Small intestine (tissue), 7 donors: ENCODE measurements around the gene CEP162. TPM values are rescaled to one million over a fixed set of nuclear protein-coding genes. Genes with fewer than 3 reads are reported as not detected.
"Not testable (repeated sequence)": the region's sequence is repeated elsewhere in the genome, so short reads cannot be mapped to it uniquely, and the experiment has no call there.

Experiments
- DNase-seq, 2 donors: peaks; one replicate each; pipeline versions ENCODE4 v3.0.0 to v3.0.0-alpha.2; 2013
- FAIRE-seq: peaks from 2 replicates; lab custom pipeline; 2012; peaks lifted over from hg19 to GRCh38; lab: Jason Lieb, UNC
- H3K27ac ChIP-seq, 3 donors: one replicate each; pipeline ENCODE4 v1.5.1; 2013; ENCODE audit warnings: low read length in 2 of 3, mild to moderate bottlenecking in 2 of 3, control low read depth in 1 of 3, inconsistent platforms in 1 of 3, low read depth in 1 of 3, moderate library complexity in 1 of 3
- H3K27me3 ChIP-seq, 3 donors: one replicate each; pipeline ENCODE4 v1.6.1; 2013; ENCODE audit warnings: low read length in 3 of 3, inconsistent platforms in 1 of 3; ENCODE audit not compliant: control insufficient read depth in 3 of 3, insufficient read depth in 3 of 3
- H3K36me3 ChIP-seq, 3 donors: one replicate each; pipeline ENCODE4 v1.6.1; 2013; ENCODE audit warnings: low read length in 3 of 3, inconsistent platforms in 1 of 3, low read depth in 1 of 3, mild to moderate bottlenecking in 1 of 3, moderate library complexity in 1 of 3; ENCODE audit not compliant: control insufficient read depth in 3 of 3, insufficient read depth in 2 of 3
- H3K4me1 ChIP-seq, 3 donors: one replicate each; pipeline ENCODE4 v1.6.1; 2013; ENCODE audit warnings: low read length in 2 of 3, inconsistent platforms in 1 of 3, low read depth in 1 of 3, mild to moderate bottlenecking in 1 of 3, moderate library complexity in 1 of 3; ENCODE audit not compliant: control insufficient read depth in 3 of 3, insufficient read depth in 2 of 3
- H3K4me3 ChIP-seq, 3 donors: one replicate each; pipeline ENCODE4 v1.5.1; 2013; ENCODE audit warnings: low read length in 3 of 3, control low read depth in 1 of 3, inconsistent platforms in 1 of 3, low read depth in 1 of 3, mild to moderate bottlenecking in 1 of 3, moderate library complexity in 1 of 3
- H3K9me3 ChIP-seq, 2 donors: one replicate each; pipeline ENCODE4 v1.6.1; 2013; ENCODE audit warnings: low read depth in 1 of 2, low read length in 1 of 2; ENCODE audit not compliant: control insufficient read depth in 2 of 2, insufficient read depth in 1 of 2
- WGBS, 3 donors: extraction: QIAGEN DNeasy Blood & Tissue Kit; methylation state at CpG; one replicate each; pipeline ENCODE4 v1.1.7; 2013; 5-methylcytosine and 5-hydroxymethylcytosine counted together
- polyA plus RNA-seq, 4 donors: library from polyadenylated mRNA; stranded (reverse) in 3 of 4; unstranded in 1 of 4; fragments of 200-250 nt in 3 of 4; fragments of 120-200 nt in 1 of 4; gene quantifications; one replicate each; pipeline versions ENCODE4 v1.2.1 to v1.2.3, GENCODE V29; 2013
- donor health status: healthy with polysubstance abuse.
- donor health status: control.
- donor health status: control.
- donor health status: Bipolar disorder and iron deficiency.
- donor health status: healthy.

CEP162 gene
- polyA plus RNA-seq, 4 donors, result 2.4 to 10.8 (median 3.3) TPM

DNA sequence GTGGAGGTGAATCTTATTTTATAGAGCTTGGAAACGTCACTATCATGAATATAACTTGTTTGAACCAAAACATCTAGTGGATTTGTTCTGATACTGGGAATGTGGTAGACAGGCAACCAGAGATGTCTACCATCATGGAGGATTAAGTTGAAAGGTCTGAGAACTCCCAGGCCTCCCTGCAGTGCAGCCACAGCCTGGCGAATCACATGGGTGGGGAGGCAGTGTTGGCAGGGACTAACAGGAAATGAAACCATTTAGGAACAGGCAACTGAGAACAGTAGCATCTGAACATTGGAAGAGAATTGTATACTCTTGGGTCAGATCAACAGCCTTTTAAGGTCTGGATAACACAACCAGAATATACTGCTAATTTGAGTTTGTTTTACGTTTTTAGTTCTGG is 22.3 kb upstream of the CEP162 start:
- 52 to 59% (median 53%) methylated on average over 3 of the region's 3 CpGs for WGBS, 3 donors
- DNase-seq (no peak), FAIRE-seq (no peak)
- peaks cover 0 to 5% (median 0%) of the 10 kb centered on the region in 3 donors for H3K27me3 ChIP-seq
- no peaks in the 10 kb centered on the region for H3K36me3 ChIP-seq
- no peak overlapping the region for H3K27ac ChIP-seq
- no peaks in the 10 kb centered on the region for H3K4me1 ChIP-seq
- no peak overlapping the region for H3K4me3 ChIP-seq
- no peaks in the 10 kb centered on the region for H3K9me3 ChIP-seq

DNA sequence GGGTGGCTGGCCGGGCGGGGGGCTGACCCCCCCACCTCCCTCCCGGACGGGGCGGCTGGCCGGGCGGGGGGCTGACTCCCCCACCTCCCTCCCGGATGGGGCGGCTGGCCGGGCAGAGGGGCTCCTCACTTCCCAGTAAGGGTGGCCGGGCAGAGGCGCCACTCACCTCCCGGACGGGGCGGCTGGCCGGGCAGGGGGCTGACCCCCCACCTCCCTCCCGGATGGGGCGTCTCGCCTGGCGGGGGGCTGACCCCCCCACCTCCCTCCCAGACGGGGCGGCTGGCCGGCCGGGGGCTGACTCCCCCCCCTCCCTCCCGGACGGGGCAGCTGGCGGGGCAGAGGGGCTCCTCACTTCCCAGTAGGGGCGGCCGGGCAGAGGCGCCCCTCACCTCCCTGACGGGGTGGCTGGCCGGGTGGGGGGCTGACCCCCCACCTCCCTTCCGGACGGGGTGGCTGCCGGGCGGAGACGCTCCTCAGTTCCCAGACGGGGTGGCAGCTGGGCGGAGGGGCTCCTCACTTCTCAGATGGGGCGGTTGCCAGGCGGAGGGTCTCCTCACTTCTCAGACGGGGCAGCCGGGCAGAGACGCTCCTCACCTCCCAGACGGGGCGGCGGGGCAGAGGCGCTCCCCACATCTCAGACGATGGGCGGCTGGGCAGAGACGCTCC is 17.1 kb upstream of the CEP162 start:
- not testable (repeated sequence) for H3K4me1 ChIP-seq, H3K36me3 ChIP-seq, H3K27me3 ChIP-seq, H3K9me3 ChIP-seq, H3K27ac ChIP-seq, FAIRE-seq, DNase-seq, H3K4me3 ChIP-seq
- WGBS, 3 donors, result 91 to 97% (median 94%) methylated on average over 29 to 51 of the region's 51 CpGs

DNA sequence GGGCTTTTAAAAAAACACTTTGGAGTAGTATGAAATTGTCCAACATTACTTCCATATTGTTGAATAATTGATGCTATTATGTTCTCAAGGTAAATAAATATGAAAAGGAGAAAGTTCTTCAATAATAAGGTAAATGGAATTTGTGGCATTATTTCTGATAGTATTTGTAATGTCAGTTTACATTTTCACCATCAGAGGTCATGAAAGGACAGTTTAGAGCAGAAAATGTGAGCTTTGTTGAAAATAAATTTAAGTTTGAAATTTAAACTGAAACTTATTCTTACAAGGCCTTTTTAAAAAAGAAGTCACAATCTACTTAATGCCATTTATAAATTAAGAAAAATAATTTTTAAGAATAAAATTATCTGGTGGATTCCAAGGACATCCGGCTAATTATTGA is 15.8 kb upstream of the CEP162 start:
- 87 to 95% (median 93%) methylated on average over 1 of the region's 1 CpG for WGBS, 3 donors
- Histone ChIP-seq H3K27me3 (no peaks in the 10 kb centered on the region), H3K4me1 (no peaks in the 10 kb centered on the region), H3K4me3 (no peak overlapping the region), H3K9me3 (no peaks in the 10 kb centered on the region), H3K36me3 (no peaks in the 10 kb centered on the region), H3K27ac (no peak overlapping the region)
- FAIRE-seq, result no peak
- no peak for DNase-seq

DNA sequence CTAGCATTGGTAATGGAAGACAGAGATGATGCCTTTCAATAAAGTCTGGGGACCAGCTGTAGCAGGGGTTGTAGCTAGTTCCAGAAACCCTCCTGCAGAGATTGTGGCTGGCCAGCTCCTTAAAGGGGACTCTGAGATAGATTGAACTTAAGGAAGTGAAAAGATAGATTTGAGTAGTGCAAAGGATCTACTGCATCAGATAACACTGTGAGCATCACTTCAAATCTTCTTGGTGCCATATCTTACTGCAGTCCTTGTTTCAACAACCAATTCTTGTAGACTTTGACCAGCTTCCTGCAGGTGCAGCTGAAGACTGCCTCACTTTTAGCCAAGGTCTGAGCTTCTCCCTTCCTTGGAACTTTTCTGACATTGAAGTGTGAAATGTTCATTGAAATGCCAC is 14.8 kb upstream of the CEP162 start:
- DNase-seq, result no peak
- H3K4me3 ChIP-seq, result no peak overlapping the region
- no peaks in the 10 kb centered on the region for H3K4me1 ChIP-seq
- no peak for FAIRE-seq
- no peaks in the 10 kb centered on the region for H3K9me3 ChIP-seq
- H3K36me3 ChIP-seq, result no peaks in the 10 kb centered on the region
- H3K27me3 ChIP-seq, result no peaks in the 10 kb centered on the region
- H3K27ac ChIP-seq, result no peak overlapping the region

DNA sequence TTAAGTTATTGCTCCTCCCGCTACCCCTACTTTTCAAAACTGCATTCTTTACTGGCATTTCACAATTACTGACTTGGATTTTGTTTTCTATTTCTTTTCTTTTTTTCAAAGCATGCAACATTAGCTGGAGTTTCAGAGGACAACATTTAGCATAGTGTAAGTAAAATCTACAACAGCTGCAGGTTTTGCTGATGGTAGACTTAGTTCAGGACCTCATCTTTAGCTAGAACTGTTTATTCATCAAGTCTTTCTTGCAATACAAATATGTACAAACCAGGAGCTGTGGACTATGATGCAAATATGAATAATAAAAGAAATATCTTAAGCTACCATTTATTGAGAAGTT is 728 bp upstream of the CEP162 start:
- Histone ChIP-seq H3K27ac (no peak overlapping the region), H3K9me3 (no peaks in the 10 kb centered on the region), H3K27me3 (peaks cover 0 to 5% (median 0%) of the 10 kb centered on the region in 3 donors), H3K4me1 (no peaks in the 10 kb centered on the region), H3K36me3 (no peaks in the 10 kb centered on the region), H3K4me3 (peak overlapping the region; percentile 53 to 89 (median 63))
- 0% methylated on average over 1 of the region's 1 CpG for WGBS, 3 donors
- no peak for DNase-seq
- FAIRE-seq, result no peak

DNA sequence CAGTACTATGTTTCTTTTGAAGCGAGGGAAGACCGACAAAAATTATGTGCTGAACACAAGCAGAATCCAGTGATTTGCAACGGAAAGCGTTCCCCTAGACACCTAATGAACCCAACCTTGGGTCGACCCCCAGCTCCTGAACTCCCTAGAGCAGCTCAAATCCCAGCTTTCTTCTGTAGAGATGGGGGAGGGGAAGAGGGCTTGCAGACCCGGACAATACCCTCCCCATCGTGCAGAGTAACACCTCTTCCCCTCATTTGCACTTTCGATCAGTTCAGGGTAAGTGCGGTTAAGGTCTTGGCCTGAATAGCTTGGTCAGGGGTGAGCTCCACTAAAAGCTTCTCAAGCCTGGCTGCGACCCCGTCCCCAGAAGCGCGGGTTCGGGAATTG is 404 bp downstream of the CEP162 start:
- FAIRE-seq (no peak), DNase-seq (peak in 1 of 2 donors; percentile 7)
- no peaks in the 10 kb centered on the region for H3K4me1 ChIP-seq
- no peaks in the 10 kb centered on the region for H3K36me3 ChIP-seq
- no peaks in the 10 kb centered on the region for H3K27me3 ChIP-seq
- 2 to 4% (median 3%) methylated on average over 14 of the region's 14 CpGs for WGBS, 3 donors
- peak overlapping the region in 2 of 3 donors; percentile 82 to 83 for H3K27ac ChIP-seq
- peak overlapping the region; percentile 53 to 89 (median 63) for H3K4me3 ChIP-seq
- H3K9me3 ChIP-seq, result no peaks in the 10 kb centered on the region

DNA sequence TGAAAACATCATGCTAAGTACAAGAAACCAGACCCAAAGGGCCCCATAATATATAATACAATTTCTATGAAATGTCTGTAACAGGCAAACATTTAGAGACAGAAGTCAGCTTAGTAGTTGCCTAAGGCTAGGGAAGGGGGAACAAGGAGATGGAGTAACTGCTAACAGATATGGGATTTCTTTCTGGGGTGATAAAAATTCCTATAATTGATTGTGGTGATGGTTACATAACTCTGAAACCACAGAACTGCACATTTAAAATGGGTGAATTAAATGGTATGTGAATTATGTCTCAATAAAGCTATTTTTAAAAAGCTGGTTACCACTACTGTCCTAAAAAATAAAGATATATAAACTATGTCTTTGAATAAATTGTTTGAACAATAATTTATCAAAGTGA is 3.2 kb downstream of the CEP162 start:
- no peak overlapping the region for H3K4me3 ChIP-seq
- no peak overlapping the region for H3K27ac ChIP-seq
- DNase-seq (no peak), FAIRE-seq (no peak)
- peaks cover 0 to 3% (median 0%) of the 10 kb centered on the region in 3 donors for H3K36me3 ChIP-seq
- no peaks in the 10 kb centered on the region for H3K27me3 ChIP-seq
- H3K4me1 ChIP-seq, result no peaks in the 10 kb centered on the region
- no peaks in the 10 kb centered on the region for H3K9me3 ChIP-seq

DNA sequence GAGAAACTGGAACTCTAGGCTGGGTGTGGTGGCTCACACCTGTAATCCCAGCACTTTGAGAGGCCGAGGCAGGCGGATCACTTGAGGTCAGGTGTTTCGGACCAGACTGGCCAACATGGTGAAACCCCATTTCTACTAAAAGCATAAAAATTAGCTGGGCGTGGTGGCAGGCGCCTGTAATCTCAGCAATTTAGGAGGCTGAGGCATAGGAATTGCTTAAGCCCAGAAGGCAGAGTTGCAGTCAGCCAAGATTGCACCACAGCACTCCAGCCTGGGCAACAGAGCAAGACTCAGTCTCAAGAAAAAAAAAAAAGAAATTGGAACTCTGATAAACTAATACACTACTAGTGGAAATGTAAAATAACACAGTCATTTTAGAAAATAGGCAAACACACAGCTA is 3.8 kb downstream of the CEP162 start:
- not testable (repeated sequence) for FAIRE-seq, H3K27ac ChIP-seq, DNase-seq, H3K4me1 ChIP-seq, H3K27me3 ChIP-seq, H3K4me3 ChIP-seq, H3K36me3 ChIP-seq, H3K9me3 ChIP-seq
- WGBS, 3 donors, result 96 to 98% (median 96%) methylated on average over 5 of the region's 5 CpGs

DNA sequence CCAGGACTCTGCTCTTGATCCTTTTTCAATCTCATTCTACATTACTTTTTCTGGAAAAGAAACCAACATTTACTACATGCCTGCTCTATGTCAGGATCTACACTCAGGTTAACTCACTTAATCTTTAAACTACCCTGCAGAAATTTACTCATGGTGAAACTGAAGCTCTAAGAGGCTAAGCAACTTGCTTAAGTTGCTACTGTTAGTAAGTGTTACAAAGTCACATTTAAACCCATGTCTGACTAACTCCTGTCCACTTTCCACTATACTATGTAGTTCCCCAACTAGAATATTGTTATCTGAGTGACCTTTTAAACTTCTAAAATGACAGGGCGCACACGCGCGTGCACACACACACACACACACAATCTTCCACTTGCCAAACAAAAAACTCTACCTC is 5.0 kb downstream of the CEP162 start:
- no peak overlapping the region for H3K4me3 ChIP-seq
- WGBS, 3 donors, result 74 to 88% (median 77%) methylated on average over 4 of the region's 4 CpGs
- H3K4me1 ChIP-seq, result no peaks in the 10 kb centered on the region
- no peak overlapping the region for H3K27ac ChIP-seq
- DNase-seq, result no peak
- no peaks in the 10 kb centered on the region for H3K9me3 ChIP-seq
- no peak for FAIRE-seq
- no peaks in the 10 kb centered on the region for H3K27me3 ChIP-seq
- H3K36me3 ChIP-seq, result peaks cover 0 to 3% (median 0%) of the 10 kb centered on the region in 3 donors
